ENCODE results near the gene IL36B. TPM values are rescaled to one million over a fixed set of nuclear protein-coding genes. Genes with fewer than 3 reads are reported as not detected.

Gene IL36B
- polyA plus RNA-seq, 1 of the 3 experiments (the other 2 are of a cell fraction), result not detected

DNA sequence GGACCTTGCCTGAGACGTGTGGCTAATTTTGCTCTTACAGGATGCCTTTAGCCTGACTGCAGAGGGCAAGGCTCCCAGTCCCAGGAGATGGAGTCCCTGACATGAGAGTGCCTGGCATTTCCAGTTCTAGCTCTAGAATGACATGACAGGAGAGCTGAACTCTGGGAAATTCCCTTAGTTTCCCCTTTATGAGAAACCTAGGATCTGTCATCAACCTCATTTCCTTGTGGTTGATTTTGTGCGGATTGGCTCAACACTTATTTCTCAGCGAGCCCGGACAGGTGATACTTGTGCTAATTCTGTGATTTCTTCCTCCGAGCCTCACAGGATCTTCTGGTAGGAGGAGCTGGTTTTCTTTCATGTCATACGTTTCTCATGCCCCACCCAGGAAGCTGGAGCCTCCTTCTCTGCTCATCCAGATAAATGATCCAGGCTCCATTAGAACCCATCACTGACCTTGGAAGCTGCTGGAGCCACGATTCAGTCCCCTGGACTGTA is 75.1 kb downstream of the IL36B start, which contains the start of gene IL36G (continued):
- no peak for TF ChIP-seq RAD21 (IDR thresholded peaks at IDR 0.05; ENCODE audit: low read length)

Small RNA genes within 50 kb of the gene (small RNA-seq; reads per million reads assigned to genes)
- gene HMGN2P23 (0 to 0.10 (median 0) reads per million in 7 experiments), gene RNU6-1180P (0 to 0.19 (median 0) reads per million in 7 experiments)

Other genes with a start within 250 kb of the IL36B start
- gene IL1B, start 216.1 kb downstream of the IL36B start, polyA plus RNA-seq (2012; rRNA removed), result 0.25 and 0.60 TPM in 2 replicates
- not detected in 2 replicates for gene IL37, start 141.7 kb downstream of the IL36B start, polyA plus RNA-seq (2012; rRNA removed)
- gene IL36G, start 74.9 kb downstream of the IL36B start, polyA plus RNA-seq (2012; rRNA removed), result not detected in 2 replicates
- gene IL36A, start 47.4 kb downstream of the IL36B start, polyA plus RNA-seq (2012; rRNA removed), result not detected in 2 replicates
- not detected in 2 replicates for gene IL36RN, start 6.3 kb upstream of the IL36B start, polyA plus RNA-seq (2012; rRNA removed)
- gene IL1F10, start 15.1 kb upstream of the IL36B start, polyA plus RNA-seq (2012; rRNA removed), result not detected in 2 replicates
- not detected in 2 replicates for gene IL1RN, start 74.7 kb upstream of the IL36B start, polyA plus RNA-seq (2012; rRNA removed)
- 0.31 and 0.35 TPM in 2 replicates for gene PSD4, start 121.1 kb upstream of the IL36B start, polyA plus RNA-seq (2012; rRNA removed)
- 0.08 and 0.23 TPM in 2 replicates for gene PAX8, start 226.1 kb upstream of the IL36B start, polyA plus RNA-seq (2012; rRNA removed)